Mammary epithelial cell (primary cell): ENCODE measurements around the gene EVC2.

Source experiments
- EZH2 ChIP-seq: IDR thresholded peaks from 2 replicates; pipeline ENCODE4 v1.6.1; 2012; ENCODE audit warnings: low read length, inconsistent platforms, borderline replicate concordance
- TF ChIP-seq, protein P1 (sequence below), 2 donors: IDR thresholded peaks in 1 of 2; conservative IDR thresholded peaks in 1 of 2; 2 replicates each; pipeline ENCODE4 v1.5.1; 2011 to 2012; ENCODE audit warnings: inconsistent platforms in 2 of 2, low read length in 2 of 2, mild to moderate bottlenecking in 2 of 2, control low read depth in 1 of 2, low read depth in 1 of 2; ENCODE audit not compliant: insufficient read depth in 1 of 2; ENCODE audit errors: extremely low read depth in 1 of 2

- TF ChIP-seq, protein P1, sequence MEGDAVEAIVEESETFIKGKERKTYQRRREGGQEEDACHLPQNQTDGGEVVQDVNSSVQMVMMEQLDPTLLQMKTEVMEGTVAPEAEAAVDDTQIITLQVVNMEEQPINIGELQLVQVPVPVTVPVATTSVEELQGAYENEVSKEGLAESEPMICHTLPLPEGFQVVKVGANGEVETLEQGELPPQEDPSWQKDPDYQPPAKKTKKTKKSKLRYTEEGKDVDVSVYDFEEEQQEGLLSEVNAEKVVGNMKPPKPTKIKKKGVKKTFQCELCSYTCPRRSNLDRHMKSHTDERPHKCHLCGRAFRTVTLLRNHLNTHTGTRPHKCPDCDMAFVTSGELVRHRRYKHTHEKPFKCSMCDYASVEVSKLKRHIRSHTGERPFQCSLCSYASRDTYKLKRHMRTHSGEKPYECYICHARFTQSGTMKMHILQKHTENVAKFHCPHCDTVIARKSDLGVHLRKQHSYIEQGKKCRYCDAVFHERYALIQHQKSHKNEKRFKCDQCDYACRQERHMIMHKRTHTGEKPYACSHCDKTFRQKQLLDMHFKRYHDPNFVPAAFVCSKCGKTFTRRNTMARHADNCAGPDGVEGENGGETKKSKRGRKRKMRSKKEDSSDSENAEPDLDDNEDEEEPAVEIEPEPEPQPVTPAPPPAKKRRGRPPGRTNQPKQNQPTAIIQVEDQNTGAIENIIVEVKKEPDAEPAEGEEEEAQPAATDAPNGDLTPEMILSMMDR (conservative IDR thresholded peaks at IDR 0.05 in 1 of 2, IDR thresholded peaks at IDR 0.05 in 1 of 2; ENCODE audit: extremely low read depth in 1 of 2, insufficient read depth in 1 of 2, low read depth in 1 of 2, low read length in 2 of 2): no peak
- no peak for TF ChIP-seq EZH2
Observed at GRCh38 chr4:5640096-5640495, 68.3 kb downstream of the EVC2 start.
